HG03095 (cell line): ENCODE measurements around the gene ABCA4.

Experiments
- ATAC-seq: cut with Tn5 transposase; IDR thresholded peaks from one replicate; pipeline ENCODE4 v1.9.1; 2021; ENCODE audit warnings: moderate library complexity; ENCODE audit not compliant: unreplicated experiment

ABCA4 gene

DNA sequence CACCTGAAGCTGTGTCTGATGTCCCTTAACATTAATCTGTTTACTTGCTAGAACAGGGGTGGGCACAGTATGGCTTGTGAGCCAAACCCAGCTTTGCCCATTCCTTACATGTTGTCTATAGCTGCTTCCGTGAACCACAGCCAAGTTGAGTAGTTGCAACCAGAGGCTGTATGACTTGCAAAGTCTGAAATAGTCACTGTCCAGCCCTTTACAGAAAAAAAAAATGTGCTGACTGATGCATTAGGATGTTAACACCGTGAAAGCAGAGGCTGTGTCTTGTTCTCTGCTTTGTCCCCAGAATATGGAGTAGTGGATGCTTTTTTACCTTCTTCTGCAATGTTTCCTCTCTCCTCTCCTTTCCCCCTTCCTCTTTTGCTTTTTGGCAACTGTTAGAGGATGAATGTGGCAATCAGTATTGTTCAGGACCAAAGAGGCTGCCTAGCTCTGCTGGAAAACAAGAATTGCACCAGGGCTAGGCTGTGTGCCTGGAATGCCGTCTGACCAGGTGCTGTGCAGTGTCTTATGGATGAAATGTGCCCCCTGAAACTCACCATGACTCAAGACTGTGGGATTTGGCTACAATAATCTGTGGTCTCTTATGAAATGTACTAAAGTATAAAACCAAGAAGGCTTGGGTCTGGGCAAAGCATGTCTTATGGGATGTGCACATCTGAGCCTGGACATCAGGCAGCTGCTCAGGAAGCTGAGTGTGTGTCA is 132.2 kb downstream of the ABCA4 start:
- no peak for ATAC-seq

DNA sequence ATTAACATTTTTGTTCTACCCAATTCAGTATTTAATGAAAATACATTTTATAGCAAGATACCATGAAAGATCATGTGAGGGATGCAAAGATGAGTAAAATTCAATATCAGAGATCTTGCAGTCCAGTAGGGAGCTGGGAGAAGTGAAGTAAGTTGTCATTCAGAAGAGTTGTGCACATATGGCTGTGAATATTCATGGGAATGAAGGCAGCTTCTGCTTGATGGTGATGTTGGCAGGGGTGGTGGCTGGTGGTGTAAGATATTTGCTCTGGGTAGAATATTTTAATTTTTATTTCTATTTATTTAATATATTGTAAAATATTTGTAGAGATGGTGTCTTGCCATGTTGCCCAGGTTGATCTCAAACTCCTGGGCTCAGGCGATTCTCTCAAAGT is 139.7 kb downstream of the ABCA4 start:
- no peak for ATAC-seq

DNA sequence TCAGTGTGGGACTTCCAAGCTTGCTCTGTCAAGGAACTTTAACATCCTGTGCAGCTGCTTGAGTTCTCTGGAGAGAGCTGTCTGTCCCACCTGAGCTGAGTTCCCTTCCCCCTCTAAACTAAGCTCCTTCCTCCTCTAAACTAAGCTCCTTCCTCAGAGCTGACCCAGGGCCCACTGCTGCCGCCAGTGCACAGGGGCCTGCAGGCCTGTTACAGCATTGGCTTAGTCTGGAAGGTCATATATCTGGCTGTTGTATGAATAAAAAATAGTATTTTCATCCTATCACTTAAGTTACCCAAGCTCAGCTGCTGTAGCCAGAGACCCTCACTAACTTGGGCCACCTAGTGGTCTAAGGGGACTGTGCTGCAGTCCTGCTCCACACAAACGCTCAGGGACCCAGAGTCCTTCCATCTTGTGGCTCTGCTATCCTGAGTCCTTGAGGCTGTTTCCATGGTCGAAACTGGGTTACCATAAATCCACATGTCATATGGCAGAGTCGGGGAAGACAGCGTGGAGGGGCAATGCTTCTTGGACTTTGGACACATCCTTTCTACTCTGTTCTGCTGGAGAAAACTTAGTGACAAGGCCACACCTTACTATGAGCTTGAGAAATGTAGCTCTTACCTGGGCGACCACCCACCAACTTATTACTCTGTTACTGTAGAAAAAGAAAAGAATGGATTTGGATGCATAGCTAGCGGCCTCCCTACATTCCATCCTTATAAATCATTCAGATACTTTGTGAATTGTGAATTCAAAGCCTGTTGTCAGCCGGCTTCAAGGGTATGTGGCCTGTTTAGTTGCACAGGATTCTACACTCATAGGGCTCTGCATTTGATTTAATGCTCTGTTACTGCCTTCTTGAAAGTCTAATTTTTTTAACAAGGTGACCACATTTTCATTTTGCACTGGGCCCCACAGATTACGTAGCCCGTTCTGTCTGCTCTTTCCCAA is 140.4 kb downstream of the ABCA4 start:
- ATAC-seq: no peak

DNA sequence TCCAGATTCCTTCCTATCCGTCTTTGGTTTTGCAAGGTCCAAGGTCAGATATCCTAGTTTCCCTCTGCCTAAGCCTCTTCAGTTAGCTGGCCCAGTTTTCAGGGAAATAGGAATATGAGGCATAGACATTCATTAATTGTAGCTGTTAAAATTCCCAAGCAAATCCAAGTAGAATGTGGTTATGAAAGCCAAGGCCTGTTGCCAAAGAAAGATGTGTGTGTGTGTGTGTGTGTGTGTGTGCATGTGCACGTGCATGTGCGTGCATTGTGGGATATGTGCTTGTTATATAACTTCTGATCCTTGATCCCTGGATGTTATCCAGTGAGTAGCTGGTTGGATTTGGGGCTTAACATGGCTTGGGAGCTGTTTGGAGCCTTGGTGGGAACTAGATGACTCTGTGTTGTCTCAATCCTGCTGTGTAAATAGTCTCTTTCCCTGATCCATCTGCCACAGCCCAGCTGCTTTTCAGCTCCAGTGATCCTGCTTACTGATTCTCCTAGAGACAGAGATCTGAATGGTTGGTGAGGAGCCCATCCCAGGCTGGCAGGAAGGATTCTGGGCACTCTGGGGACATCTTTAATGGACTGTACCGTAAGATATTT is 141.1 kb downstream of the ABCA4 start:
- ATAC-seq: no peak

DNA sequence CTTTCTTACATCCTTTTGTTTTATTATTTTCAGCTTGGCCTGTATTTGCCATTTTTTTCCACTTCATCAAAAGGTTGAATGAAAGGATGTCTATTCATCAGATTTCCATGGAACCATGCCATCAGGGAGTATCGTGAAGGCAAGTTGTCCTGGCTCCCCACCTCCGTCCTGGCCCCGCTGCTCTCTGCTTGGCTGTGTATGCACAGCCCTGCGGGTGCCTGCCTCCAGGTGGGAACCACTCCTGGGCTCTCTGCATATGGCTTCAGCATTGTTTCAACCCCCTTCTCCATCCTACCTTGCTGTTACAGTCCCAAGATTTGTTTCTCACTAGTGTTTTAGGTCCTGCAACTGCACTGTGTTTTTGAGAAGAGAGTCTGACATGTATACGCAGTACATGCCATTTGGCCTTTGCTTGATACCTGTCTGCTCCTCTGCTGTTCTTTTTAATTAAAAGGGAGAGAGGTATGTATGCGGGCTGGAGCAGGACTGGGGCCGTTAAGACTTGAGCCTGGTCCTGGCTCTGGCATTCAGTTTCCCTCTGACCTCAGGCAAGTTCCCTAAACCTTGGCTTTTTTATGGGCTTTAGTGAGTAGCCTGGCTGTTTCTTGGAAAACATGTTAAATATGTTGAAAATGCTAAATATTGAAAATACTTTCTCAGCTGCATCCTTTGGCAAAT is 141.8 kb downstream of the ABCA4 start:
- ATAC-seq: no peak

DNA sequence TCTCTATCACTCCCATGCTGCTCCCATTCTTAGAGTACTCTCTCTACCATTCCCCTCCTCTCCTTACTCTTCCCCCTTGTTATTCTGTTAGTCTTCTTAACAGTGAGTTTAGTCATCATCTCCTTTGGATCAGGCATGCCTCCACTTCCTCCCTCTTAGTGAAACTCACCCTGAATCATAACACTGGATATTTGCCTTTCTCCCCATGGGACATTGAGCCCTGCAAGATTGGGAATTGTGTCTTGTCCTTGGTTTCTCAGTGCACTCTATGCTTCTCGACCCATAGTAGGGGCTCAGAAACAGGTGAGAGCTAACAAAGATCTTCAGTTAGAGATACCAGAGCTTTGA is 143.4 kb downstream of the ABCA4 start:
- no peak for ATAC-seq

DNA sequence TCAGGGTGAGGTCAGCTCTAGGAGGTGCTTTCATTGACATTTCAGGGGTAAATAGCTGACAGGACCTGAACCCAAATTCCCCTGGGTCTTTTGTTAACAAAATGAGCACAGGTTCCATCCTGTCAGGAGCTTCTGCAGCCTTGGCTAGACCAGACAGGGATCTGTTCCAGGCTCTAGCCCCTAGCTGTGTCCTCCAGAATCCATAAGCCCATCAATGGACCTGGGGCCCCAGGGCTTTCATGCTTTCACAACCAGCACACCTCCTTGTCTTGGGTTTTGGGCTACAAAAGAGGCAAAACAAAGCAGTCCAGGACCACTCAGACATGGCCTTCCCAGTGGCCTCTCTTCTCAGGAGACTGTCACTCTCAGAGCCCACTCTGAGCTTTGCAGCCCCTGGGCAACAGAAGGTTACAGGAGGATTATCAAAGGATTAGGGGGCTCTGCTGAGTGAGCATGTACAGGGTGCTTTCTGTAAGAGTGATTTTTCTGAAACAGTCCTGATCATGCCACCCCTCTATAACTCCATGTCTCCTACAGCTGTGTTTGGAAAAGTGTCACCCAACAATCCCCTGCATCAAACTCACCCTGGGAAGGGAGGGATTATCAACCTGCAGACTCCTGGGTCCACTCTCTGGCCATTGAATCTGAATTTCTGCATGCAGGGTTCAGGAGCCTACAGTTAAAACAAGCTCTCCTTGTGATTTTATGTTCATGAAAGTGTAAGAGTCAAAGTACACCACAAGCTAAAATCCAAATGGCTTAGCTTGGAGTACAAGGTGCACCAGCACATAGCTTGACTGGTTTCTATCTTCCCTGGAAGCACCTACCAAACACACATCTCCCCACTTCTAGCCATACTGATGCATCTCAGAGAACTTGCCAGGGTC is 144.0 kb downstream of the ABCA4 start:
- no peak for ATAC-seq

DNA sequence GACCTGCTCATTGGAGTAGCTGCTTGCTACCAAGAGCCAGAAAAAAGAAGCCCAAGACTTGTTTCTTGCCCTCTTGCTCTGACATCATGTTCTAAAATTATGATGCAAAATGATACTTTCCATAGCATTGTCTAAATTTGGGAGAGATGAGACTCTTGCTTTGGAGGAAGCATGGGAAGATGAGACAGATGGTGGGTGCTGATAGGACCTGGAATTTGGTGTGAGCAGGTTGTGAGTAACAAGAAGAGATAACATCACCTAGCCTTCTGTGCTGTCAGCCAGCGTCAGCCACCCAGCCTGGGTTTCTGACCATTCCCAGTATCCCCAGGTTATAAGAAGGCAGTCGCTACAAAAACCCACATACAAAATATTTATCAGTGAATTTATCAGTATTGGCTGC is 144.7 kb downstream of the ABCA4 start:
- no peak for ATAC-seq

DNA sequence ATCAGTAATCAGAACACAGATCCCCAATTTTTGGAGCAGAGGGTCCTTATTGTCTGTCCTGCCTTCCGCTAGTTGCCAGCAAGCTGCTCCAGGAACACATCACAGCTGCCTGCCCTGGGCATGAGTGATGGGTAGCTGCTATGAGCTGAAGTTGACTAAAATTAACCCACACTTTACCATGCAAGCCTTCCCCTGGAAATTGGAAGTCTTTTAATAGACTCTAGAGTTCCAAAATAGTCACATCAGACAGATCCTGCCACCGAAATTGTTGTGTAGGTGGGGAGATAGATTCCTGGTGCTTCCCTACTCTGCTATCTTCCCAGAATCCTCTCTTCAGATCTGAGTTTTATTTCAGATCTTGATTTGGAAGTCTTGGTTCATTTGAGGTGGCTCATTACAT is 148.6 kb downstream of the ABCA4 start:
- no peak for ATAC-seq

DNA sequence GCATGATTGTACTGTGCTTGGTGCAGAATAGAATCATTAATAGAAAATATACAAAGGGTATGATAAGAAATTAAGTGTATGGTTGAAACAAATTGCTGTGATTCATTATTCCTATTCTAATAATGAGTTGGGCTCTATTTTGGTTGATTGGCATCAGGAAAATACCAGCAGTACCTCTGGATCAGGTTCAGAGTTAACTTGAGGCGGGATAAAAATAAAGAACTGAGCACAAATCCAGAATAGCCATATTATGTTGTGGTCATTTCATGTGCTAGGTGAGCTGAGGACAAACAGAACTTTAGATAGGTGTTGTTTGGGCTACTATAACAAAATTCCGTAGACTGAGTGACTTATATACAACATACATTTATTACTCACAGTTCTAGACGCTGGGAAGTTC is 151.1 kb downstream of the ABCA4 start:
- ATAC-seq: no peak

DNA sequence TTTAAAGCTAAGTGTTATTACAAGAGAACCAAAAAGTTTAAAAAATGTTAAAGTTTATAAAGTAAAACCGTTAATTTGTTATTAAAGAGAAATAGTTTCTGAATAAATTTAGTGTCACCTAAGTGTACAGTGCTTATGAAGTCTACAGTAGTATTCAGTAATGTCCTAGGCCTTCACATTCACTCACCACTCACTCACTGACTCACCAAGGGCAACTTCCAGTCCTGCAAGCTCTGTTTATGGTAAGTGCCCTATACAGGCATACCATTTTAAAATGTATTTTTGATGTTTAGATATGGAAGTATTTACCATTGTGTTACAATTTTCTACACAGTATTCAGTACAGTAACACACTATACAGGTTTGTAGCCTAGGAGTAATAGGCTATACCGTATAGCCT is 151.6 kb downstream of the ABCA4 start:
- no peak for ATAC-seq

DNA sequence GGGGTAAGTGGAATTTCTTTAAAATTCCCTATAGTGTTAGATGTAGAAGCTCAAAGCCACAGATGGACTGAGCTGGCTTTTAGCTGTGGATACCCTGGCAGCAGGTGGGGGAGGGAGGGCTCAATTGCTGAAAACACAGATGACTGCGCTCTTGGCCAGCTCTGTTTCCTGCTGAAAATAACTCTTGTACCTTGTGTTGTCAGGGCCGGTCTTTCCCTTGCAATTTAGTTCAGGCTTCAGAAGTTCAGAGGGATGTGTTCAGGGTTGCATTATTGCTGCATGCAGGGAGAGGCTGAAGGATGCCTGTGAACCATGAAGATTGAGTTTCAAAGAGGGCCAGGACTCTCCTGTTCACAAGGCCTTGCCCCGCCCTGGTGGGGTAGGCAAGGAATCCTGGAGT is 153.6 kb downstream of the ABCA4 start:
- ATAC-seq: no peak

DNA sequence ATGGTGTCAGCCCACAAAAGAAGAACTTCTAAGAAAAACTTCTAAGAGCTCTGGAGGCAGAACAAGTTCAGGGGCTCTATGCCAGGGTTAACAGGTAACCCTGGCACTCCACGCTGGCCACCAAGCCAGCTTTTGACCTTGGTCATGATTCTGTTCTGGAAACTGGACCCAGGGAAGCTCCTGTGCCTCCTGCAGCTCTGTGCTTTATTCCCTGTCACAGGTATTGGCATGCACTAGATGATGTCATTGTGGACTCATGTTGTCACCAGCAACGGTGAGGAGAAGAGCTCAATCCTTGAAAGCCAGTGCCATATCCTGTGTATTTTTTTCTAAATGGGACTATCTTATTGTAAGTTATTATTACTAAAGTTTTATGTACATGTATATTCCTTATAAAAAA is 155.1 kb downstream of the ABCA4 start:
- ATAC-seq: no peak

DNA sequence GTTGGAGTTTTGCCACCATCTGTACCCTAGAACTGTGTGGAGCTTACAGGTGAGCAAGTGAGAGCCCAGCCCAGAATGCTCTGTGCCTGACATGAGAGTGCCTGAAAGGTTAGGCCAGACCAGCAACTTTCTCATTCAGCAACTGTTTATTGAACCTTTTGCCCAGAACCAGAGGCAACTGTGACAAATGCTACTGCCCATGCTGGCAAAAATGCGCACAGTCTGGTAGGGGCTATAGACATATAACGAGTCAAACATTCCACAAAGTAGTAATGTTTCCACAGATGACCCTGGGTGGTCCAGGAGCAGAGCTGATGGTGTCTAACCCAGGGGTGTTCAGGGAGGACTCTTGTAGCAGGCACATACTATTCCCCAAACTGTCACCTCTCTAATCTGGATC is 155.7 kb downstream of the ABCA4 start:
- no peak for ATAC-seq

DNA sequence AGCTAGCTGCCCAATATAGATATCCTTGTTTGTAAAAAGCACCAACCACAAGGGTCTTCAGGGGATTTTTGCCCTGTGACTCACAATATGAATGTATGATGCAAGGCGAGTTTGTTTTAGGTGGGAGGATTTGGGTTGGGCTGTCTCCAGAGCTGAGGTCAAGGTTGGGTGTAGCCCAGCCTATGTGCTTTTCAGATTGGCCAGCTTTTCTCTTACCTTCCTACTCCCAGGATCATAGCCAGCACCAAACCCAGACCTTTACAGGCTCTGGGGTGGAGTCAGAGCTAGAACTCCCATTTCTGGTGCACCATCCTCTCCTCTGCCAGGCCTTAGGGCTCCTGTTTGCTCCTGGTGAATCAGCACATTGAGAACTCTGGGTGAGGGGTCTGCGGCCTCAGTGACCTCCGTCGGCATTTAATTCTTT is 156.2 kb downstream of the ABCA4 start:
- ATAC-seq: no peak

DNA sequence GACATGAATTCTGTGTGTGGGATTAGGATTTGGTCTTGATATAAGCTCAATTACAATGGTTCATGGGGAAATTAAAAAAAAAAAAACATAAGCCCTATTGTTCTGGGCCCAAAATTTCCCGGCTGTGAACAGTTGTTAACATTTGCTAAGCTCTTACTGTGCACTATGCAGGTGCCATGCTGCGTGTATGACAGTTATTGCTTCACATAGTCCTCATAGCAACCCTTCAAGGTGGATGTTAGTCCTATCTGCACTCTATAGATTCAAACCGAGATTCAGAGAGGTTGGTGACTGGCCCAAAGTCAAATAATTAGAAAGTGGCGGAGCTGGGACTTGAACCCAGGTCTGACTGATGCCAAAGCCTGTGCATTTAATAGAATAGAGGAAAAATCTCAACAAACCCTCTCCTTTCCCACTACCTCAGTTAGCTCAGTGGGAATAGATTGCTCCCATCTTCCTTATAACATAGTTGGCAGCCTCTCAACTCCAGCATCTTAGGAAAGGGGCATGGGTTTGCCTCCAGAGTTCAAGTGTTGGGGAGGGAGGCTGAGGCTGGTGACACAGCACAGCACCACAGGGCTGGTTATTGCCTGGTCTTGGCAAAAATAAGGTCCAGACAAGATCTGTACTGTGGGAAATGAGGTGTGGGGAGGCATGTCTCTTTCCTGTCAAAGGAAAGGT is 156.7 kb downstream of the ABCA4 start:
- ATAC-seq: no peak

DNA sequence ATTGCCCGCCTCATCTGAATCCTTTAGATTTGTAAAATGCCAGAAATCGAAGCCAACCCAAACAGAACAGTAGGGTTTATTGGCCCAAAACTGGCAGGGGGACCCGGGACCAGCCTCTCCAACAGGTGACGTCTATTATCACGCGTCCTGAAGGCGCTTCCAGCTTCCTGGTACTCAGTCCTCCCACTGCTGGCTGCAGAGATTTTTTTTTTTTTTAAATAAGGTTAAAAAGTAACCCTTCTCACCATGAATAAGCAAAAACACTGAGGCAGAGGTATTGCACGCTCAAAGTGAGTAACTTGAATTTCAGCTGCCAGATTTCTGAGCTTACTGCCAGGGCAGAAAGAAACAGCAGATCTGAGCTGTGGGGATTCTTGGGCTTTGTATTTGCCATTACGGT is 157.4 kb downstream of the ABCA4 start:
- ATAC-seq: no peak

DNA sequence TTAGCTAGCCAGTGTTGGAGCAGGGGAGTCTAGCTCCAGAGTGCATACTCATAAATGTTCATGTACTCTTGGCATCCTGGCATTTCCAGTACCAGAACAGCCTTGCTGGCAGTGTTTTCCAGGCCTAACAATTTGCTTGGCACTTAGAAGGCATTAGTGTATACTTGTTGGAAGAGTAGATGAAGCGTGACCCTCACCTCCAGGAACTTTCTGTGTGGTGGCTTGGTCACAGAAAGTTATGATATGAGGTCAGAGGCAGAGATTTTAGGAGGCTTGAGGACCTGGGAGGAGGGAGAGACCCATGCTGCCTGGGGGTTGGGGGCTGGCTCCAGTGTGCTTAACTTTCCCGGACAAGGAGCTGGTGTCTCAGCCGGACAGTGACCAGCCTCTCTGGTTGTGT is 159.0 kb downstream of the ABCA4 start:
- no peak for ATAC-seq

DNA sequence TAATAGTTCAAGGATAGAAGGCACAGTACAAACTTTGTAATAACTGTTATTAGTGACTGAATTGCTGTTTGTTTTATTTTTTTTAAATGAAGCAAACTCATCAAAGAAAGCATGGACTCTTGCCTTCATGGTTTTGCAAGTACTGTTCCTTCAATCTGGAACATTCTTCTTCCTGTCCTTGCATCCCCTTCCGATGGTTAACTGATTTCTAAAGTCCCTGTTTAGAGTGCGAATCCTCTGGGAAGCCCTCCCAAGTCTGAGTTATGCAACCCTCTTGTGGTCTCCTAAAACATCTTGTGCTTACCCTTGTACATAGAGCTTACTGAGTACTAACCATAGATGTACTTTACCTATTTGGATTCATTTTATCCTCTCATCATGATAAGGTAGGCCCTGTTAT is 159.5 kb downstream of the ABCA4 start:
- ATAC-seq: no peak

DNA sequence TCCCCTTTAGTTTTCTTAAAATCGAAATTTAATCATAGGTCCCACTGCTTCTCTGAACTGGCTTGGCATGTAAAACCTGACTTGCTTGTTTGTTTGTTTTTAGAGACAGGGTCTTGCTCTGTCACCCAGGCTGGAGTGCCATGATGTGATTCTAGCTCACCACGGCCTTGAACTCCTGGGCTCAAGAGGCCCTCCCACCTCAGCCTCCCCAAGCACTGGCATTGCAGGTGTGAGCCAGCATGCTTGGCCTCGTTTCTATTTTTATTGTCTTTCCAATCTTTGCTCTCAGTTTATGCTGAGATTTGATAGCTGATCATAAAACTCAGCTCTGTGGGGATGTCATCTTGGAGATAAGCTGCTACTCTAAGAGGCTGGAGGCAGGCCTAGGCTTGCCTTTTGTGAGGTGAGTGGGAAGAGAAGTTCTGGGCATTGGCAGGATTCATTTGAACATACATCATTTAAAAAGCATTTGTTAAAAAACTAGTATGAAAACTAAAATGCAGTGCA is 160.3 kb downstream of the ABCA4 start:
- ATAC-seq: no peak
